ENCODE measurements around the gene STRN3. TPM values are rescaled to one million over a fixed set of nuclear protein-coding genes. Genes with fewer than 3 reads are reported as not detected.

Gene STRN3
- total RNA-seq, 1 donor from 2014 or later: 32.8 TPM

DNA sequence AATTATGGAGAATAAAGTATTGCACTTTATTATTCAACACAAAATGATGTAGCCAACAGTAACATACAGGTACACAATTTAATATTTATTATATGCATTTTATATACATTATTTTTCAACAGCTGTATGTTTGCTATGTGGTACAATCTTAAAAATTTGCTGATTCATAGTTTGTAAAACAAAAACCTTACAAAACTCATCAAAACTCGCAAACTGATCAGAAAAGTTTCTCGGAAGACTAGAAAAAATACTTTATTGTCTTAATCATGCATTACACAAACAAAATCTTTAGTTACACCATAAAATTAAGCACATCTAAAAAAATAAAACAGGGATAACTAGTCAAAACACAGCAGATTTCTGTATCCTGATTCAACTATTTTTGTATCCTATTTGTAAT, 132.4 kb downstream of the STRN3 start:
- Histone ChIP-seq H3K9me3 (no peaks in the 10 kb centered on the region), H3K27ac (no peak overlapping the region), H3K4me3 (no peak overlapping the region), H3K36me3 (peaks cover 27% of the 10 kb centered on the region), H3K27me3 (ENCODE audit: low read depth) (no peaks in the 10 kb centered on the region), H3K4me1 (no peaks in the 10 kb centered on the region)
- ATAC-seq (no peak), DNase-seq (no peak)
- TF ChIP-seq, protein P1, sequence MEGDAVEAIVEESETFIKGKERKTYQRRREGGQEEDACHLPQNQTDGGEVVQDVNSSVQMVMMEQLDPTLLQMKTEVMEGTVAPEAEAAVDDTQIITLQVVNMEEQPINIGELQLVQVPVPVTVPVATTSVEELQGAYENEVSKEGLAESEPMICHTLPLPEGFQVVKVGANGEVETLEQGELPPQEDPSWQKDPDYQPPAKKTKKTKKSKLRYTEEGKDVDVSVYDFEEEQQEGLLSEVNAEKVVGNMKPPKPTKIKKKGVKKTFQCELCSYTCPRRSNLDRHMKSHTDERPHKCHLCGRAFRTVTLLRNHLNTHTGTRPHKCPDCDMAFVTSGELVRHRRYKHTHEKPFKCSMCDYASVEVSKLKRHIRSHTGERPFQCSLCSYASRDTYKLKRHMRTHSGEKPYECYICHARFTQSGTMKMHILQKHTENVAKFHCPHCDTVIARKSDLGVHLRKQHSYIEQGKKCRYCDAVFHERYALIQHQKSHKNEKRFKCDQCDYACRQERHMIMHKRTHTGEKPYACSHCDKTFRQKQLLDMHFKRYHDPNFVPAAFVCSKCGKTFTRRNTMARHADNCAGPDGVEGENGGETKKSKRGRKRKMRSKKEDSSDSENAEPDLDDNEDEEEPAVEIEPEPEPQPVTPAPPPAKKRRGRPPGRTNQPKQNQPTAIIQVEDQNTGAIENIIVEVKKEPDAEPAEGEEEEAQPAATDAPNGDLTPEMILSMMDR (IDR thresholded peaks at IDR 0.05): no peak
- intact Hi-C loops (cut with DNase I): no loop called here

DNA sequence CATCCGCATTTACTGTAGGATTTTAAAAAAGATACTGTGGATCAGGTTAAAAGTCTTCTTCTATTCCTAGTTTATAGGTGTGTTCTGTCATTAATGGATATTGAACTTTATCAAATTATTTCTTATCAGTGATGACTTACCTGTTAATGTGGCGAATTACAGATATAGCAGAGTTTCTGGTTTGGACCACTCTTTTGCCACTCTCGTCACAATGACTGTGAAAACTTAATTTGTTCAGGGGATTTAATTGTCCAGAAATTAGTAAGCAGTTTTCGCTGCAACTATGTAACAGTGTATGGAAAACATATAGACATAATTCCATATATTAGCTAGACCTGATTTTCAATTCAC, 137.0 kb downstream of the STRN3 start:
- DNase-seq (no peak), ATAC-seq (no peak)
- Histone ChIP-seq H3K36me3 (no peaks in the 10 kb centered on the region), H3K4me1 (no peaks in the 10 kb centered on the region), H3K27me3 (ENCODE audit: low read depth) (no peaks in the 10 kb centered on the region), H3K9me3 (no peaks in the 10 kb centered on the region), H3K27ac (no peak overlapping the region), H3K4me3 (no peak overlapping the region)
- TF ChIP-seq, protein P1 (IDR thresholded peaks at IDR 0.05): no peak
- intact Hi-C loops (cut with DNase I): no loop called here

DNA sequence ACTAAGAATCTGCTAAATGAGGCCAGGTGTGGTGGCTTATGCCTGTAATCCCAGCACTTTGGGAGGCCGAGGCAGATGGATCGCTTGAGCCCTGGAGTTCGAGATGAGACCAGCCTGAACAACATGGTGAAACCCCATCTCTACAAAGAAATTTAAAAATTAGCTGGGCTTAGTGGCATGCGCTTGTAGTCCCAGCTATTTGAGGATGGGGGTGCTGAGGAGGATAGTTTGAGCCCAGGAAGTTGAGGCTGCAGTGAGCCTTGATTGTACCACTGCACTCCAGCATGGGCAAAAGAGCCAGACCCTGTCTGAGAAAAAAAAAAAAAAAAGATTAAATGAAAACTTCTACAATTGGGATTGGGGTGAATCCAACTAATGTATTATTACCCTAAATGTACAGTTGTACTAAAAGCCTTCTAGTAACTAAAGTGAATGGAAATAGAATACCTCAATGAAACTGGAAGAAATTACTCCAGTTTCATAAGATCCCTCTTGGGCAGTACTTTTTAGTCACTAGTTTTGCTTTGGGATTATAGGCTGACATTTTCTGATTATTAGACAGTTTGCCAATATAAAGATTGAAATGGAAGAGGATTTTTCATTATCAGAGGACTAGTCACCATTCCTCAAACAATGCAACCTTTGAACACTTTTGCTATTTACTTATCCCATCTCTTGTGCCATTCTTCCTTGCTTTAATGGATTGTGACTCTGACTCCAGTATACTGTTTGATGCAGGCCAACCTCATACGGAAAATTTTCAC, 137.5 kb downstream of the STRN3 start:
- ATAC-seq (no peak), DNase-seq (no peak)
- H3K4me3 ChIP-seq: no peak overlapping the region
- TF ChIP-seq, protein P1 (IDR thresholded peaks at IDR 0.05): no peak
- H3K4me1 ChIP-seq: no peaks in the 10 kb centered on the region
- no peak overlapping the region for H3K27ac ChIP-seq
- H3K36me3 ChIP-seq: no peaks in the 10 kb centered on the region
- intact Hi-C loops (cut with DNase I): no loop called here
- no peaks in the 10 kb centered on the region for H3K9me3 ChIP-seq
- no peaks in the 10 kb centered on the region for H3K27me3 ChIP-seq (ENCODE audit: low read depth)

DNA sequence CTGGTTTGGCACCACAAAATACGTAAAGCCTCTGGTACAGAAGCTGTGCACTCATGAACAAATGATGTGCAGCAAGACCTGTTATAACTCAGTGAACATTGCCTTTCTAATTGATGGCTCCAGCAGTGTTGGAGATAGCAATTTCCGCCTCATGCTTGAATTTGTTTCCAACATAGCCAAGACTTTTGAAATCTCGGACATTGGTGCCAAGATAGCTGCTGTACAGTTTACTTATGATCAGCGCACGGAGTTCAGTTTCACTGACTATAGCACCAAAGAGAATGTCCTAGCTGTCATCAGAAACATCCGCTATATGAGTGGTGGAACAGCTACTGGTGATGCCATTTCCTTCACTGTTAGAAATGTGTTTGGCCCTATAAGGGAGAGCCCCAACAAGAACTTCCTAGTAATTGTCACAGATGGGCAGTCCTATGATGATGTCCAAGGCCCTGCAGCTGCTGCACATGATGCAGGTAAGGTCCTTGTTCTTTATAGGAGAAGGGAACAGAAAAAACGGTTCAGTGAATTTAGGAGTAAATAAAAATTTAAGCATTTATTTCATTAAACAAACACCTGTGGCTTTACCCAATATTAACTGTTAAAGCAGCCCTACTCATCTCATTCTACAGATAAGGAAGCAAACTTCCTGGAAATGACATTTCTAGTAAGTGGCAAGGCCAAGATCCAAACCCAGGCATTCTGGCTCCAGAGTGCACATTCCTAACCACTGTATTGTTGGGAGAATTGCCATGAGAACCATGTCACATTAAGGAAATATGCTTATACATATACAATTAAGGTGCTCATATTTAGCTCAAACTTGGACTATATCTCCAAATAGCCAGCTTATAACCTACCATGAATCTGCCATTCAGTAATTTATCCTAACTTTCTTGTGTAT, 140.1 kb downstream of the STRN3 start:
- intact Hi-C loops (cut with DNase I): no loop called here
- no peaks in the 10 kb centered on the region for H3K27me3 ChIP-seq (ENCODE audit: low read depth)
- H3K9me3 ChIP-seq: no peaks in the 10 kb centered on the region
- H3K36me3 ChIP-seq: no peaks in the 10 kb centered on the region
- H3K4me3 ChIP-seq: no peak overlapping the region
- no peak for DNase-seq
- TF ChIP-seq, protein P1 (IDR thresholded peaks at IDR 0.05): no peak
- ATAC-seq: no peak
- H3K27ac ChIP-seq: no peak overlapping the region
- H3K4me1 ChIP-seq: no peaks in the 10 kb centered on the region

DNA sequence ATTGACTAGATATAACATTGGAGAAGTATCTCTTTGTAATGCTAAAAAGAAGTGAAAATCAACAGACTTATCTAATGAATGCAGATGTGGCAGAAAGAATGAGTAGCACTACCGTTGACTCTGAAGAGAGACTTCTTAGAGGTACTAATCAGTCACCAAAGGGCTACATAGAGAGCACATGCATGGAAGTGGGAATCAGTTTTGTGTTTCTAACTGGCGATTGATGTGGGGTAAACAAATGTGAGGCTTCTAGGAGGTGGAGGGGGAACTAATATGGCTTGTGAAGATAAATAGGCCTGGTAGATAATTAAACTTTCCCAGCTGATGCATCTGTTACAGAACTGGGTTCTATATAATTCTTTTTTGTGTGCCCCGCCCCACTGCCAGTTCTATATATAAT, 141.3 kb downstream of the STRN3 start:
- TF ChIP-seq, protein P1 (IDR thresholded peaks at IDR 0.05): no peak
- H3K9me3 ChIP-seq: no peaks in the 10 kb centered on the region
- no peaks in the 10 kb centered on the region for H3K4me1 ChIP-seq
- no peaks in the 10 kb centered on the region for H3K27me3 ChIP-seq (ENCODE audit: low read depth)
- no peaks in the 10 kb centered on the region for H3K36me3 ChIP-seq
- no peak for DNase-seq
- H3K4me3 ChIP-seq: no peak overlapping the region
- intact Hi-C loops (cut with DNase I): no loop called here
- ATAC-seq: no peak
- H3K27ac ChIP-seq: no peak overlapping the region
